Measurements from ENCODE around the gene EME1. TPM values are rescaled to one million over a fixed set of nuclear protein-coding genes. Genes with fewer than 3 reads are reported as not detected.

The EME1 gene
- total and polyA plus RNA-seq, 10 of the 15 experiments (the other 5 are each of a cell fraction or from before 2014, with no cell fraction given): 13.8 to 40.5 (median 22.0) TPM

DNA sequence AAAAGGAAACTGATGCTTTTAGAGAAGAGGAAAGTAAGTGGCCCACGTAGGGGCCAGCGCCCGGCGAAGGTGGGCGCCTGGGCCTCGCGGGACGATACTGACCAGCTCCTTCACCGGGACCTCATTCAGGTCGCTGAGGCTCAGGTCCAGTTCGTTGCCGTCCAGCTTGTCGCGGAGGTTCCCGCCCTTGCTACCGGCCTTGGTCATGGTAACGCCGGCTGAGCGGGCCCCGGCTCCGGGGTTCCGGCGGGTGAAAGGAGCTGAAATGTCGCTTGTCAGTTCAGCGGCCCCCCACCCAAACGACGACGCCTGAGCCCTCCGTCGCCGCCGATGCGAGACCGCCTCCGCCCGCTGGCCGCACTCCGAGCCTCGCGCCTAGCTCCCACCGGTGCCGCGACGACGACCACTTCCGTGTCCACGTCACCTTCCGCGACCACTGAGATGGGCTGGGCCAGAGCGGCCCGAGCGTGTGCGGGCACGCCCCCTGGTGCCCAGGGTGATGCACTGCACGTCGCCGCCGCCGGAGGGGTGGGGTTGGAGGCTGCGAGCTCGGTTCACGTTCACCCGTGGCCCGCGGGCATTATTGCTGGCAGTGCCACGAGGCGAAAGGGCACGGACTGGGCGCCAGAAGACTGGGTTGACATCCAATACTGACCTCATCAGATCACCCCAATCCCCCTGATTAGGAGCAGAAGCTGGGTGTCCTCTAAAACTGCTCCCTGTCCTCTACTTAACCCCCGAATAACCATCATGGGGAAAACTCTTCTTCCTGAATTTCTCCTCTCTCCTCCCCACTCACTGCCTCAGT lies 24.3 kb downstream of the EME1 start, which contains the start of gene LRRC59 (continued):
- no peak for TF ChIP-seq E2F8 (IDR thresholded peaks at IDR 0.05; ENCODE audit: low read depth, partially characterized antibody)
- peak; percentile 96 for TF ChIP-seq NBN (IDR thresholded peaks at IDR 0.05)
- TF ChIP-seq RELA (IDR thresholded peaks at IDR 0.05; ENCODE audit: borderline replicate concordance, partially characterized antibody): peak; percentile 79
- peak; percentile 98 for TF ChIP-seq CREM (IDR thresholded peaks at IDR 0.05; ENCODE audit: low read depth)
- TF ChIP-seq DPF2 (IDR thresholded peaks at IDR 0.05): peak; percentile 86
- no peak; the same call in none of the 2 replicates for TF ChIP-seq ZNF687 (IDR thresholded peaks at IDR 0.05)
- peak; percentile 98 for TF ChIP-seq SMARCA5 (IDR thresholded peaks at IDR 0.05)
- TF ChIP-seq, protein P1, sequence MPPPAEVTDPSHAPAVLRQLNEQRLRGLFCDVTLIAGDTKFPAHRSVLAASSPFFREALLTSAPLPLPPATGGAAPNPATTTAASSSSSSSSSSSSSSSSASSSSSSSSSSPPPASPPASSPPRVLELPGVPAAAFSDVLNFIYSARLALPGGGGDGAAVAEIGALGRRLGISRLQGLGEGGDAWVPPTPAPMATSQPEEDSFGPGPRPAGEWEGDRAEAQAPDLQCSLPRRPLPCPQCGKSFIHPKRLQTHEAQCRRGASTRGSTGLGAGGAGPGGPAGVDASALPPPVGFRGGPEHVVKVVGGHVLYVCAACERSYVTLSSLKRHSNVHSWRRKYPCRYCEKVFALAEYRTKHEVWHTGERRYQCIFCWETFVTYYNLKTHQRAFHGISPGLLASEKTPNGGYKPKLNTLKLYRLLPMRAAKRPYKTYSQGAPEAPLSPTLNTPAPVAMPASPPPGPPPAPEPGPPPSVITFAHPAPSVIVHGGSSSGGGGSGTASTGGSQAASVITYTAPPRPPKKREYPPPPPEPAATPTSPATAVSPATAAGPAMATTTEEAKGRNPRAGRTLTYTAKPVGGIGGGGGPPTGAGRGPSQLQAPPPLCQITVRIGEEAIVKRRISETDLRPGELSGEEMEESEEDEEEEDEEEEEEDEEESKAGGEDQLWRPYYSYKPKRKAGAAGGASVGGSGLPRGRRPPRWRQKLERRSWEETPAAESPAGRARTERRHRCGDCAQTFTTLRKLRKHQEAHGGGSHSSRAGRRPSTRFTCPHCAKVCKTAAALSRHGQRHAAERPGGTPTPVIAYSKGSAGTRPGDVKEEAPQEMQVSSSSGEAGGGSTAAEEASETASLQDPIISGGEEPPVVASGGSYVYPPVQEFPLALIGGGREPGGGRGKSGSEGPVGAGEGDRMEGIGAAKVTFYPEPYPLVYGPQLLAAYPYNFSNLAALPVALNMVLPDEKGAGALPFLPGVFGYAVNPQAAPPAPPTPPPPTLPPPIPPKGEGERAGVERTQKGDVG (CRISPR knock-in tag; IDR thresholded peaks at IDR 0.05): no peak
- 0 out of 2 replicates have a peak, but pooled peaks have one; percentile 13 for TF ChIP-seq EED (IDR thresholded peaks at IDR 0.05; ENCODE audit: low read depth)
- TF ChIP-seq BHLHE40 (IDR thresholded peaks at IDR 0.05; ENCODE audit: borderline replicate concordance in 1 of 2, low read depth in 2 of 2, low read length in 1 of 2): peak; percentile 67 to 87; a peak in 3 of 4 replicates
- TF ChIP-seq RCOR1 (conservative IDR thresholded peaks at IDR 0.05; ENCODE audit: low read depth, low read length): no peak
- TF ChIP-seq MLLT1 (IDR thresholded peaks at IDR 0.05): no peak
- no peak for TF ChIP-seq NFIC (IDR thresholded peaks at IDR 0.05; ENCODE audit: low read depth, low read length)
- peak; percentile 96 for TF ChIP-seq BACH1 (IDR thresholded peaks at IDR 0.05; ENCODE audit: borderline replicate concordance)
- peak; percentile 56; the same call in 1 of the 2 replicates for TF ChIP-seq MEF2A (IDR thresholded peaks at IDR 0.05; ENCODE audit: insufficient read depth, low read depth, low read length)
- peak; percentile 97 for TF ChIP-seq CREB1 (IDR thresholded peaks at IDR 0.05; ENCODE audit: low read depth)
- TF ChIP-seq HDGF (IDR thresholded peaks at IDR 0.05): peak; percentile 73; the same call in 1 of the 2 replicates
- TF ChIP-seq ZNF217 (IDR thresholded peaks at IDR 0.05): no peak
- TF ChIP-seq MTA3 (IDR thresholded peaks at IDR 0.05; ENCODE audit: borderline replicate concordance, low read length): no peak

All from GM12878 (cell line).